GM21786 (cell line): ENCODE results near the gene PTPN7.
"Not testable (repeated sequence)": the region's sequence is repeated elsewhere in the genome, so short reads cannot be mapped to it uniquely, and the experiment has no call there.

Experiments used
- ATAC-seq: cut with Tn5 transposase; IDR thresholded peaks from one replicate; pipeline ENCODE4 v1.9.1; 2021; ENCODE audit not compliant: unreplicated experiment

PTPN7 gene

DNA sequence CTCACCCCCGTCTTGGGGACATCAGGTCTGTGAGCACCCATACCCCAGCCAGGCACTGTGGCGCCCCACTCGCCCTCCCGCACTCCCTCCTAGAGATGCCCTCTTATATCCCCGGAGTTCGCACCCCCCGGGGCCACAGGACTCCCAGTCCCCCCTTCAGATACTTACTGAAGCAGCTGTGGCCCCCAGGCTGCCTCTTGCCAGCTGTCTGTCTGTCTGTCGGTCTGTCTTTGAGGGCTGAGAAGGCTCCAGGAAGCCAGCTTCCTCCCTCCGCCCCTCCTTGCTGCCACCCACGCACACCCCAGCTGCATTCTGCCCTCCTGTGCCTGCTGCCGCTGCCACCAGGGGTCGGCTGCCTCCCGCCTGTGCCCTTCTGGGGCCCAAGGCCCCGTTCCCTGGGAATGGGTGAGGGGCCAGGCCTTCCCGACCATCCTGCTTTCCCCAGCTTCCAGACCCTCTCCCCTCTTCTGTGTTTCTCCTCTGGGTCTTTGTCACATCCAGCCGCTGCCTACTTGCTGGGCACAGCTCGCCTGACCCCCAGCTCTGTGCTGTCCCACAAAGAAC lies at the start of gene PTPN7:
TSS of gene PTPN7 (minus strand) at position 226 of the 564 bp plus-strand sequence. CDS start 1,200 bp downstream, outside the sequence.
- peak; percentile 48 for ATAC-seq

DNA sequence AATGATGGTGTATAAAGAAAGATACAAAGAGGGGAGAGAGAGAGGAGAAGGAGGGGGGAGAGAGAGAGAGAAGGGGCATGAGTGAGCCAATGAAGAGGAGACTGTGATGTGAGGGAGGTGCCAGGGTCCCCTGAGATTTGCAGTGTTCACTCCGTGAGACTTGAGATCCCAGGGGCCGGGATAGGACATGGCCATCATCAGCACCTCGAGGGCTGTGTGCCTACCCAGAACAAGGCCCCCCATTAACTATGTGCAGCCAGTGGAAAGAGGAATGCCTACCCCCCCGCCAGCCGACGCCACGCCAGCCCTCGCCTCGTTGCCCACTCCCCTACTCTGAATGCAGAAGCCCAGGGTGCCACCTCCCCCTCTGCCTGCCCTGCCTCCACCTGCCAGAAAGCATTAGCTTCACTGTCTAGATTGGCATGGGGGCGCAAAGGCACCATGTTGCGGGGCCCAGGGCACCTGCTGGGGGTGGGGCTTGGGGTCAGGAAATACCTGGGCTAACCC lies 48.0 kb upstream of the PTPN7 start:
- ATAC-seq: no peak

- no peak for ATAC-seq
Observed at GRCh38 chr1:202207292-202207691, 46.9 kb upstream of the PTPN7 start.

DNA sequence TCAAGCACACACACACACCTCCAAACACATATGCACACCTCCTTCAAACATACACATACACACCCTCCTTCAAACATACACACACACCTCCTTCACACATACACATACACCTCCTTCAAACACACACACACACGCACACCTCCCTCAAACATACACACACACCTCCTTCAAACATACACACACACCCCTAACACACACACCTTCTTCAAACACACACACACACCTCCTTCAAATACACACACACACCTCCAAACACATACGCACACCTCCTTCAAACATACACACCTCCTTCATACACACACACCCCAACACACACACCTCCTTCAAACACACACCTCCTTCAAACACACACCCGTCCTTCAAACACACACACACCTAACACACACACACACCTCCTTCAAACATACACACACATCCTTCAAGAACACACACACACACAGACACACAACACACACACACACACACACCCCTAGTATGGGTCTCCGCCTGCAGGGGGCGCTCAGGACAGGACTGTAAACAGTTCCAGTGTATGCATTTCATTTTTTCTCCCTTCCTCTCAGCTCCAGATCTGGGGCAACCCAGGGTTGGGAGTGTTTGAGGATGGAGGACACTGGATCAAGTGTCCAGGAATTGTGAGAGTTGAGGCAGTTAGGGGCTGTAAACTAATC lies 45.3 kb upstream of the PTPN7 start:
- ATAC-seq: no peak

GRCh38 chr1:202204065-202204464 lies 43.7 kb upstream of the PTPN7 start:
- ATAC-seq: no peak

- ATAC-seq: no peak
Observed at GRCh38 chr1:202203238-202204039, 43.0 kb upstream of the PTPN7 start.

DNA sequence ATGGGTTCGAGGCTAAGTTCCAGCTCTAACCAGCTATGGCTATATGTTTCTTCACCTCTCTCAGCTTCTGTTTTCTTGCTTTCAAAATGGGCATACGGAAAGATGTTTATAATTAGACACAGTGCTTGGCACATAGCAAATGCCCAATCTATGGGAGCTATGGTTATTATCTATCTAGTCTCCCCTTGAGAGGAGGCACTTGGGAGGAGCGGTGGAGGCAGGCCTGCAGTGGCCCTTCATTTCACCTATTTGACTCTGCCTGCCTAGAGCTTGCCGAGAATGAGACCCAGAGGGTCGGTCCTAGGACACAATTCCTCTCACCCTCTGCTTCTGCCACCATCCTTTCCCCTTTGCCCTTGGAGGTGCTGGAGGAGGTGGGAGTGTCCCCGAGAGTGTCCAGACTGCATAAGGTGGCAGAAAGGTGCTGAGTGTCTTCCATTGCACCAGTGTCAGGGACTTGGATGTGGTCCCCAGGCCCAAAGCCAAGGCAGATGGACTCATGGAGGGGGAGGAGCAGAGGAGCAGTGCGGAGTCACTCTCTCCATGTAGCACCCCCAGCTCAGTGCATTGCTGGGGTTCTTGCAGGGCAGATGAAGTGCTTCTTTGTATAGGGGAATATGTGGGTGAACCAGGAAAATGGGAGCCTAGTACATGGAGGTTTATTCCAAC lies 42.2 kb upstream of the PTPN7 start:
- ATAC-seq: no peak

DNA sequence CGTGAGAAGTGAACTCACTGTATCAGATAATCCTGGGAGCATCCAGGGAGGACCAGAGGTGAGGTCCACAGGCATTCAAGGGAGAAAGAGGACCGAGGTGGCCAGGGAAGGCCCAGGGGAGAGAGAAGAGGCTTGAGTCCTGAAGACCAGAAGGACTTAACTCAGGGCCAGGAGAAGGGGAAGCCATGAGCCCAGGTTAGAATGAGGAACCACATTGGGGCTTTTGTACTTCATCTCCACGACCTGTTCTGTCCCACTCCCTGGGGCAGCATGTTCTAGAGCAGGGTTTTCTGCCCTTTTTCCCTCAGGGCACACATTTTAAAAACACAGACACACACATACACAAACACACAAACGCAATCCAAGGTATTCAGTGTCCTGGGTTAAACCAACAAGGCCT lies 41.6 kb upstream of the PTPN7 start:
- ATAC-seq: no peak

- ATAC-seq: no peak
Observed at GRCh38 chr1:202201266-202201665, 40.9 kb upstream of the PTPN7 start.

- no peak for ATAC-seq
Observed at GRCh38 chr1:202200669-202201068, 40.3 kb upstream of the PTPN7 start.

DNA sequence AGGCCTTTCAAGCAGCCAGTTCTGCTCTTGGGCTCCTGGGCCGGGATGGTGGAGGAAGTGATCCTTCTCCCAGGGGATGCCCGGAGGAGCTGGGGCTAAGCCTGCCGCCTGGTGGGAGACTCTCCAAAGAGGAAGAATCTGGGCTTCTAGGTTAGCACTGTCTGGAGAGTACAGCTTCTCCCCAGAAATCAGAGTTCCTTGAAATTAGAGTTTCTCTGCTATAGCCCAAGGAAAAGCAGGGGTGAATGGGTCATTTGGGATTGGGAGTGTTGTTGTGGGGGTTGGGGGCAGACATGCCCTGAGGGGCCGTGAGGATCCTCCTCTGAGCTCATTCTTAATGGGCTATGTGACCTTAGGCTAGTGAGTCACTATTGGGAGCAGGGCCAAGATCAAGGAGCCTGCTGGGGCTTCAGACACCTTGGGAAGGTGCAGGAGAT lies 39.7 kb upstream of the PTPN7 start:
- ATAC-seq: no peak

DNA sequence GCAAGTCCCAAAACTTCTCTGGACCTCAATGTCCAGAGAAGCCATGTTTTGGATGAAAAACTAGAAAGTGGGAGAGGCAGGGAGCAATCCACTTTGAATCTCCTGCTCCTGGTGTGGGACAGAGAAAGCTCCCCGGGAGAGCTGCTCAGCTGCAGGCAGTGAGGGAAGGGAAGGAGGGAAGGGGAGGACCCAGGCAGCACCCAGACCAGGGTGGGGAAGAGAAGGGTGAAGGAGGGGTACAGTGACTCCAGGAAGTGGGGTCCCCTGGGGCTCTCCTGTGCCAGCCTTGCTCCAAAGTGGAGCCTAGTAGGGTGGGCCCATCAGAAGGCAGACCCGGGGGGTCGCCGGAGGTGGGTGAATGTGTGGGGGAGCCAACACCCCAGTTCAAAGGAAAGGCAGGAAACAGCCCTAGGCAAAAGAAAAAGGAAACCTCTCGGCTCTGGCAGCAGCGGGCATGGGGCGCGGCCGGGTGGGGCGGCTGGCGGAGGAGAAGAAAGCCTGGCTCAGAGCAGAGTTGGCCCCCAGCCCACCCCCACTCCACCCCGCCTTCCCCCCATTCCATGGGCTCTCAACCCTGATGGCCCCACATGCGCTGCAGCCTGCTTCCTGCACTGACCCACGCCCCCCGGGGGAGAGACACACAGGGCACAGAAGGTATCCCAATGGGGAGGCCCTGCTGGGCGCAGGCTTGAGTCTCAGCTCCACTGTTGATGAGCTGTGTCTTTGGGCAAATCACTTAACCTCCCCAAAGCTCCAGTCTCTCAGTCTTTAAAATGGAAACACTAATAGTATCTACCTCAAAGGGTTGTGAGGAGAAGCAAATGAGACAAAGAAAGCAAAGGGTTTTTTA lies 38.9 kb upstream of the PTPN7 start:
- no peak for ATAC-seq

DNA sequence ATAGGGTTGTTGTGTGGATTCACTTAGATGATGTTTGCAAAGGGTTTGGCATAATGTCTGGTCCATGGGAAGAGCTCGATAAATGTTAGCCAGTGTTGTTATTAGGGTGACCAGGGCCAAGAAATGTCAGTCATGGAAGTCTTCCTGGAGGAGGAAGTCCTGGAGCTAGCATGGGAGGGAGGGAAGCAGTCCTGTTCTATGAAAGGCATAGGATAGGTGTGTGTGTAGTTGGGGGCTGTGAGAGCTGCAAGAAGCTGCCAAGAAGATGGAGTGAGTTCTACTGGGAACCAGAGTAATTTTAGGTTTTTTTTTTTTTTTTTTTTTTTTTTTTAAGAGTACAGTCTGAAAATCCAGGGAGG lies 37.9 kb upstream of the PTPN7 start:
- ATAC-seq: no peak

DNA sequence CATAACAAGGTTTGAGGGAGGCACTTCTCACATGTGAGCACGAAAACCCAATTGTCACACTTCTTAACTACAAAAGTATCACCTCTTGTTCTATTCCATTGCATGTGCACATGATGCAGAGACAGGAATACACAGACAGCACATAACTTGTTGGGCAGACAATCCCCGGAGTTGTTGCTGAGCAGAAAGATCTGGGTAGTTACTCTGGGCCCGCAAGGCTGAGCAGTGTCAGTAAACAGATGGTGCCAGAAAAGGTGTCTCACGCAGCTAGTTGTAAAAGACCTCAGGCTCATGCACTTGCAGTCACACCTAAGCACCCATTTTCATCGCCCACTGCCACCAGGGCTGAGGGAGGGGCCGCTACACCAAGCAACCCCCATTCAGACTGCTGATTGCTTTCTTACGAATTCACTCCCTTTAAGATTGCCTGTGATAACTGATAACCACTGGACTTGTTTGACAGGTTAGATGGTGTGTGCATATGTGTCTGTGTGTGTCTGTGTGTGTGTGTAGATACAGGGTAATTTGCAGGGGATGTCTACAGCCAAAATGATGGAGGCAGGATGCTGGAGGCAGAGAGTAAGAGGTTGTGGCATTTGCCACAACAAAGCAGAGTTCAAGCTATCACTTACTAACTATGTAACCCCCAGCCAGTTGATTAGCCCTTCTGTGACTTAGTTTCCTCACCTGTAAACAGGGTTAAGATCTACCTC lies 37.4 kb upstream of the PTPN7 start:
- ATAC-seq: no peak

GRCh38 chr1:202194328-202194648 lies 33.9 kb upstream of the PTPN7 start:
- no peak for ATAC-seq

GRCh38 chr1:202193614-202194327 lies 33.4 kb upstream of the PTPN7 start, which contains the start of gene LGR6:
TSS of gene LGR6 (plus strand) at chr1:202193799. CDS start at chr1:202193990, 191 bp downstream.
- no peak for ATAC-seq

GRCh38 chr1:202192770-202193613 lies 32.6 kb upstream of the PTPN7 start:
- no peak for ATAC-seq

GRCh38 chr1:202191391-202191790 lies 31.0 kb upstream of the PTPN7 start:
- not testable (repeated sequence) for ATAC-seq
